Right renal pelvis (tissue), 4 donors: ENCODE results near the gene UGGT2. TPM values are rescaled to one million over a fixed set of nuclear protein-coding genes. Genes with fewer than 3 reads are reported as not detected.
"Not testable (repeated sequence)": the region's sequence is repeated elsewhere in the genome, so short reads cannot be mapped to it uniquely, and the experiment has no call there.

Experiments
- DNase-seq, 4 donors: peaks; one replicate each; pipeline ENCODE4 v3.0.0-alpha.2; 2013; ENCODE audit warnings: low read depth in 4 of 4, low spot score in 3 of 4, missing footprints in 1 of 4
- polyA plus RNA-seq, 4 donors: library from polyadenylated mRNA; unstranded; fragments of 120-200 nt; gene quantifications; one replicate each; pipeline ENCODE4 v1.2.1, GENCODE V29; 2013; ENCODE audit not compliant: insufficient read length in 4 of 4

UGGT2 gene
- polyA plus RNA-seq, 4 donors: 34.0 to 50.1 (median 42.8) TPM

- DNase-seq: not testable (repeated sequence)
Observed at GRCh38 chr13:95762626-95763025, 290.6 kb downstream of the UGGT2 start.

GRCh38 chr13:95756072-95756471 lies 297.1 kb downstream of the UGGT2 start:
- DNase-seq: no peak

- no peak for DNase-seq
Observed at GRCh38 chr13:95754069-95754468, 299.1 kb downstream of the UGGT2 start.

- DNase-seq: no peak
Observed at GRCh38 chr13:95752677-95753076, 300.5 kb downstream of the UGGT2 start.

Other genes starting within 250 kb of the UGGT2 start
- 1 to 10 TPM; 2.9 to 4.4 (median 3.8) TPM for gene HS6ST3, start 36.7 kb upstream of the UGGT2 start, polyA plus RNA-seq